Measurements from ENCODE around the gene DLX1. TPM values are rescaled to one million over a fixed set of nuclear protein-coding genes. Genes with fewer than 3 reads are reported as not detected.

DLX1 gene
- total and polyA plus RNA-seq, 9 of the 15 experiments (the other 6 are each of a cell fraction or from before 2014, with no cell fraction given), result 1.9 to 26.2 (median 9.6) TPM

GRCh38 chr2:172066394-172066886 lies 18.9 kb upstream of the DLX1 start (continued):
- no peak for TF ChIP-seq NR0B1 (IDR thresholded peaks at IDR 0.05; ENCODE audit: partially characterized antibody)
- TF ChIP-seq, protein P1, sequence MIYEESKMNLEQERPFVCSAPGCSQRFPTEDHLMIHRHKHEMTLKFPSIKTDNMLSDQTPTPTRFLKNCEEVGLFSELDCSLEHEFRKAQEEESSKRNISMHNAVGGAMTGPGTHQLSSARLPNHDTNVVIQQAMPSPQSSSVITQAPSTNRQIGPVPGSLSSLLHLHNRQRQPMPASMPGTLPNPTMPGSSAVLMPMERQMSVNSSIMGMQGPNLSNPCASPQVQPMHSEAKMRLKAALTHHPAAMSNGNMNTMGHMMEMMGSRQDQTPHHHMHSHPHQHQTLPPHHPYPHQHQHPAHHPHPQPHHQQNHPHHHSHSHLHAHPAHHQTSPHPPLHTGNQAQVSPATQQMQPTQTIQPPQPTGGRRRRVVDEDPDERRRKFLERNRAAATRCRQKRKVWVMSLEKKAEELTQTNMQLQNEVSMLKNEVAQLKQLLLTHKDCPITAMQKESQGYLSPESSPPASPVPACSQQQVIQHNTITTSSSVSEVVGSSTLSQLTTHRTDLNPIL (CRISPR knock-in tag; IDR thresholded peaks at IDR 0.05), result no peak
- no peak for TF ChIP-seq HMGXB4 (CRISPR knock-in tag; IDR thresholded peaks at IDR 0.05)
- no peak for TF ChIP-seq ZNF3 (CRISPR knock-in tag; IDR thresholded peaks at IDR 0.05)
- no peak for TF ChIP-seq FOXM1 (IDR thresholded peaks at IDR 0.05; ENCODE audit: low read depth)
- no peak for TF ChIP-seq FOXM1 (CRISPR knock-in tag; IDR thresholded peaks at IDR 0.05; ENCODE audit: low read depth)
- no peak for TF ChIP-seq ZNF23 (CRISPR knock-in tag; IDR thresholded peaks at IDR 0.05)
- no peak for TF ChIP-seq CEBPB (tag; IDR thresholded peaks at IDR 0.05)
- no peak for TF ChIP-seq FOXP1 (CRISPR knock-in tag; IDR thresholded peaks at IDR 0.05)
- TF ChIP-seq ZZZ3 (IDR thresholded peaks at IDR 0.05), result no peak
- no peak for TF ChIP-seq SLC30A9 (CRISPR knock-in tag; IDR thresholded peaks at IDR 0.05)
- TF ChIP-seq, protein P2, sequence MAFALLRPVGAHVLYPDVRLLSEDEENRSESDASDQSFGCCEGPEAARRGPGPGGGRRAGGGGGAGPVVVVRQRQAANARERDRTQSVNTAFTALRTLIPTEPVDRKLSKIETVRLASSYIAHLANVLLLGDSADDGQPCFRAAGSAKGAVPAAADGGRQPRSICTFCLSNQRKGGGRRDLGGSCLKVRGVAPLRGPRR (CRISPR knock-in tag; IDR thresholded peaks at IDR 0.05), result no peak
- TF ChIP-seq SP2 (IDR thresholded peaks at IDR 0.05; ENCODE audit: extremely low read depth, low read depth, low read length, poor library complexity, severe bottlenecking), result no peak
- TF ChIP-seq HNRNPK (IDR thresholded peaks at IDR 0.05; ENCODE audit: low read depth, low read length, poor library complexity, severe bottlenecking), result no peak
- no peak for TF ChIP-seq HDAC8 (tag; IDR thresholded peaks at IDR 0.05)
- TF ChIP-seq BRF1 (IDR thresholded peaks at IDR 0.05; ENCODE audit: borderline replicate concordance, extremely low read depth, insufficient read length), result no peak
- TF ChIP-seq, protein P3, sequence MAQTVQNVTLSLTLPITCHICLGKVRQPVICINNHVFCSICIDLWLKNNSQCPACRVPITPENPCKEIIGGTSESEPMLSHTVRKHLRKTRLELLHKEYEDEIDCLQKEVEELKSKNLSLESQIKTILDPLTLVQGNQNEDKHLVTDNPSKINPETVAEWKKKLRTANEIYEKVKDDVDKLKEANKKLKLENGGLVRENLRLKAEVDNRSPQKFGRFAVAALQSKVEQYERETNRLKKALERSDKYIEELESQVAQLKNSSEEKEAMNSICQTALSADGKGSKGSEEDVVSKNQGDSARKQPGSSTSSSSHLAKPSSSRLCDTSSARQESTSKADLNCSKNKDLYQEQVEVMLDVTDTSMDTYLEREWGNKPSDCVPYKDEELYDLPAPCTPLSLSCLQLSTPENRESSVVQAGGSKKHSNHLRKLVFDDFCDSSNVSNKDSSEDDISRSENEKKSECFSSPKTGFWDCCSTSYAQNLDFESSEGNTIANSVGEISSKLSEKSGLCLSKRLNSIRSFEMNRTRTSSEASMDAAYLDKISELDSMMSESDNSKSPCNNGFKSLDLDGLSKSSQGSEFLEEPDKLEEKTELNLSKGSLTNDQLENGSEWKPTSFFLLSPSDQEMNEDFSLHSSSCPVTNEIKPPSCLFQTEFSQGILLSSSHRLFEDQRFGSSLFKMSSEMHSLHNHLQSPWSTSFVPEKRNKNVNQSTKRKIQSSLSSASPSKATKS (CRISPR knock-in tag; IDR thresholded peaks at IDR 0.05), result no peak
- no peak for TF ChIP-seq DNMT1 (IDR thresholded peaks at IDR 0.05)
- peak; percentile 11 to 27; a peak in 2 of 4 replicates for TF ChIP-seq MAZ (CRISPR knock-in tag; conservative IDR thresholded peaks at IDR 0.05 in 1 of 2, IDR thresholded peaks at IDR 0.05 in 1 of 2)

All from K562 (cell line).